ENCODE measurements around the gene TCN1. TPM values are rescaled to one million over a fixed set of nuclear protein-coding genes. Genes with fewer than 3 reads are reported as not detected.
"Not testable (repeated sequence)": the region's sequence is repeated elsewhere in the genome, so short reads cannot be mapped to it uniquely, and the experiment has no call there.

The TCN1 gene
- total and polyA plus RNA-seq, 9 donors = 0.20 to 0.38 (median 0.28) TPM; not detected in 5

DNA sequence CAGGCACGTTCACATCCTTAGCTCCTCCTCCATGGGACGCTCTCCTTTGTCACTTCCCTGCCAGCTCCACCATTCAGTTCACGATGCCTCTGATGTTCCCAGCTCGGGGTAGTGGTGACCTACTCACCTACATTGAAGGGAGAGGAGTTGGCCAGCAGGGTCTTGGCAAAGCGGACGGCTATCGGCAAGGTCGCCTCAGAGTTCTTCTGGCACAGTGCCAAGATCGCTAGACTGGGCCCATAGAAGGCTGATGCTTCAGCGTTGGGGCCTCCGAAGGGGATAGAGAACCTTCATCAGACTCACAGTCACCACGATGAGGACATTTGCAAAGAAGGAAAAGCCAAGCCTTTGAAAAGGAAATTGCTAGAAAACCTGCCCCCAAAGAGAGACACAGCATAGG is 24.0 kb downstream of the TCN1 start:
- DNase-seq = no peak
- H3K36me3 ChIP-seq (ENCODE audit: control insufficient read depth, insufficient read depth, low read length) = no peaks in the 10 kb centered on the region
- 69% methylated on average over 8 of the region's 12 CpGs for WGBS (ENCODE audit: insufficient coverage)
- no peaks in the 10 kb centered on the region for H3K4me1 ChIP-seq (ENCODE audit: control insufficient read depth, insufficient read depth, low read length)
- H3K4me3 ChIP-seq (ENCODE audit: low read length) = no peak overlapping the region
- no peak overlapping the region for H3K27ac ChIP-seq (ENCODE audit: low read length)
- H3K27me3 ChIP-seq (ENCODE audit: control insufficient read depth, insufficient read depth, low read length) = no peaks in the 10 kb centered on the region
- no peaks in the 10 kb centered on the region for H3K9me3 ChIP-seq (replicated peaks; ENCODE audit: control insufficient read depth, low read depth, low read length)

DNA sequence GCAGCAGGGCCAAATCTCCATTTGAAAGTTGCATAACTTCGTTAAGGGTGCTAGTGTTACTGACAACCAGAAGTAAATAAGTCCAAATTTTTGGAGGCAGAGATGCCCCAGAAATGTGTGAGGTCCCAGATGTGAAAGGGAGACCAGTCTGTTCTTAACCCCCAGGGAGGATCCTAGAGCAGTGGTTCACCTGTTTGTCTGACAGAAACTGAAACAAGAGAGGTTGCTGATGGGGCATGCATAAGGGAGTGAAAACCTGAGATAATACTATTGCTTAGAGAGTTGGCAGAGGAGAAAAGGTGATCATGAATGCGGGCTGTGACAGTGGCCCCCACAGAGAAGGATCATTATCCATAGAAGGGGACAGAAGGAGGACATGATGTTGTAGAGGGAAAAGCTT is 24.8 kb downstream of the TCN1 start:
- no peak overlapping the region for H3K27ac ChIP-seq (ENCODE audit: low read length)
- no peaks in the 10 kb centered on the region for H3K36me3 ChIP-seq (ENCODE audit: control insufficient read depth, insufficient read depth, low read length)
- H3K27me3 ChIP-seq (ENCODE audit: control insufficient read depth, insufficient read depth, low read length) = no peaks in the 10 kb centered on the region
- no peaks in the 10 kb centered on the region for H3K4me1 ChIP-seq (ENCODE audit: control insufficient read depth, insufficient read depth, low read length)
- no peaks in the 10 kb centered on the region for H3K9me3 ChIP-seq (replicated peaks; ENCODE audit: control insufficient read depth, low read depth, low read length)
- 88% methylated on average over 2 of the region's 2 CpGs for WGBS (ENCODE audit: insufficient coverage)
- H3K4me3 ChIP-seq (ENCODE audit: low read length) = no peak overlapping the region
- no peak for DNase-seq

DNA sequence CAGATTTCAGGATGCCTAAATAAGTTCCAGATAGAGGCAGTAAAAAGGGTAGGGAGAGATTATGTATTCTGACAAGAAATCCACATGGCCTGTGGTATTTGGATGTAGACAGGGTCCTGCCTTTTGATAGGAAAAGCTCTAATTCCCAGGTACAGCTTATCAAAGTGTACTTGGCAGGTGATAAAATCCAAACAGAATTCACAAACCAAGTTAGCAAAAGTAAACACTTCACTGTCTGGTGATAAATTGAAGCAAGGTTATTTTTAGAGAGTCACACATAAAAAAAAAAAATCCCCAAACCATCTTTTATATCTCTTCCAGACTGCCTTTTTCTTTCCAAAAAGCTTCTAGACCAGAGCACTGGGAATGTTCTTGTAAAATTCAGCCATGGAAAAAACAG is 26.7 kb downstream of the TCN1 start:
- H3K4me1 ChIP-seq (ENCODE audit: control insufficient read depth, insufficient read depth, low read length) = no peaks in the 10 kb centered on the region
- no peak overlapping the region for H3K27ac ChIP-seq (ENCODE audit: low read length)
- H3K9me3 ChIP-seq (replicated peaks; ENCODE audit: control insufficient read depth, low read depth, low read length) = no peaks in the 10 kb centered on the region
- H3K27me3 ChIP-seq (ENCODE audit: control insufficient read depth, insufficient read depth, low read length) = no peaks in the 10 kb centered on the region
- no peaks in the 10 kb centered on the region for H3K36me3 ChIP-seq (ENCODE audit: control insufficient read depth, insufficient read depth, low read length)
- no peak for DNase-seq
- H3K4me3 ChIP-seq (ENCODE audit: low read length) = no peak overlapping the region

DNA sequence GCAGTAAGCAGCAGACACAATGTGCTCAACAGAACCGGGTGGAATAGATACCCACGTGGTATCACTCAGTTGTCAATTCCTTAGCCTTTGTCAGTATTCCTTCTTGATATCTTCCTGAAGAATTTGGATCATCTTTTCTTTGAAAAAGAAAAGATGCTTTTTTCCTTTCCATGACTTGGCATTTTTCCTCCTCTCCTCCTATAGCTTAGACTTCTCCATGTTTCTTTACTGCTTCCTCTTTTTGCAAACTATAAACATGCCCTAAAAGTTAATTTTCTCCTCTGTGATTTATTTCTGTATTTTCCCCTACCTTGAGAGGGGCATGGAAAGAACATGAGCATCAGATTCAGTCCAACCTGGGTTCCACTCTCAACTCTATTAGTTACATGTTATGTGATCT is 32.7 kb downstream of the TCN1 start:
- Histone ChIP-seq H3K36me3 (ENCODE audit: control insufficient read depth, insufficient read depth, low read length) (no peaks in the 10 kb centered on the region), H3K9me3 (replicated peaks; ENCODE audit: control insufficient read depth, low read depth, low read length) (no peaks in the 10 kb centered on the region), H3K4me1 (ENCODE audit: control insufficient read depth, insufficient read depth, low read length) (no peaks in the 10 kb centered on the region), H3K27me3 (ENCODE audit: control insufficient read depth, insufficient read depth, low read length) (no peaks in the 10 kb centered on the region), H3K4me3 (ENCODE audit: low read length) (no peak overlapping the region), H3K27ac (ENCODE audit: low read length) (no peak overlapping the region)
- DNase-seq = no peak
- no CpG with 5 or more reads among the region's 2 CpGs for WGBS (ENCODE audit: insufficient coverage)

DNA sequence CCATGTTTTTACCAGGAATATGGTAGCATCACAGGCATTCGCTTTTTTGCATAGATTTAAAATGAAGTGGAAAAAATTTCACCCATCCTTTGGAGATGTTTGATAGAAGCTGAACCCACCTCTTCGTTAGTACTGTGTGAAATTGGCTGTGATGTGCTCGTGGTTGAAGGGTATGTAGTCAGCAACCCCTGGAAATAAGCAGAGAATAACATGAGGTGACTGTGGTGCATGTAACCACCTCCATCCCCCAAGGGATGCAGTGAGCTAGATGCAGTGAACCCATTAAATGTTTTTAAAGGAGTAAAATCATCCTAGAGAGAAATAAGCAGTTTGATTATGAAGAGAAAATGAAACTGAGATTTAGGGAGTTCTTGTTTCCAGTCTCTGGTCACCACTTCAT is 36.9 kb downstream of the TCN1 start:
- H3K4me3 ChIP-seq (ENCODE audit: low read length) = no peak overlapping the region
- no peaks in the 10 kb centered on the region for H3K27me3 ChIP-seq (ENCODE audit: control insufficient read depth, insufficient read depth, low read length)
- WGBS (ENCODE audit: insufficient coverage) = no CpG with 5 or more reads among the region's 3 CpGs

DNA sequence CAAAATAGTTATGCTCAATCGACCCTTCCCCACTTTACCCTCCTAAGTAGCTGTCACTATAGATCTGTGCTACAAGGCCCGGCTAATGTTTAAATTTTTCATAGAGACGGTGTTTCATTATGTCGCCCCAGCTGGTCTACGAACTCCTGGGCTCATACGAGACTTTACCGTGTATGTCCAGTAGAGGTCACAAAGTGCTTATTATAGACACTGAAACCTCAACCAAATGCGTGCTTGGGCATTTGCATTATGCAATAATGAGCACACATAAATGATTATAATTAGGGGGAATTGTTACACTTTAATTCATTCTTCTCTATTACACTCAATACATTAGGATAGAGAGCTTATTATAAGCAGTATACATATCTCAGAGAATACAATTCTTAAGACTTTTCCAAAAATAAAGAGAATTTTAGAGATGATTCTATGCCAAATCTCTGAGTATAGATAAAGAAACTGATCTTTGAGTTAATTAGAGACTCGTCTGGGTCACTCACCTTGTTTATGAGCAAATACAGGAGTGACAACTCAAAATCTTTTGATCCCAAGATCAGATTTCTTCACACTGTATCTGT is 43.2 kb downstream of the TCN1 start:
- Histone ChIP-seq H3K4me3 (ENCODE audit: low read length) (no peak overlapping the region), H3K27ac (ENCODE audit: low read length) (no peak overlapping the region), H3K27me3 (ENCODE audit: control insufficient read depth, insufficient read depth, low read length) (no peaks in the 10 kb centered on the region), H3K9me3 (replicated peaks; ENCODE audit: control insufficient read depth, low read depth, low read length) (no peaks in the 10 kb centered on the region), H3K36me3 (ENCODE audit: control insufficient read depth, insufficient read depth, low read length) (no peaks in the 10 kb centered on the region), H3K4me1 (ENCODE audit: control insufficient read depth, insufficient read depth, low read length) (no peaks in the 10 kb centered on the region)
- 16% methylated on average over 5 of the region's 9 CpGs for WGBS (ENCODE audit: insufficient coverage)
- DNase-seq = peak; percentile 52

More for the DNA sequence above, 36.9 kb downstream of the TCN1 start:
- Histone ChIP-seq H3K36me3 (ENCODE audit: control insufficient read depth, insufficient read depth, low read length) (no peaks in the 10 kb centered on the region), H3K4me1 (ENCODE audit: control insufficient read depth, insufficient read depth, low read length) (no peaks in the 10 kb centered on the region), H3K27ac (ENCODE audit: low read length) (no peak overlapping the region), H3K9me3 (replicated peaks; ENCODE audit: control insufficient read depth, low read depth, low read length) (no peaks in the 10 kb centered on the region)
- no peak for DNase-seq

DNA sequence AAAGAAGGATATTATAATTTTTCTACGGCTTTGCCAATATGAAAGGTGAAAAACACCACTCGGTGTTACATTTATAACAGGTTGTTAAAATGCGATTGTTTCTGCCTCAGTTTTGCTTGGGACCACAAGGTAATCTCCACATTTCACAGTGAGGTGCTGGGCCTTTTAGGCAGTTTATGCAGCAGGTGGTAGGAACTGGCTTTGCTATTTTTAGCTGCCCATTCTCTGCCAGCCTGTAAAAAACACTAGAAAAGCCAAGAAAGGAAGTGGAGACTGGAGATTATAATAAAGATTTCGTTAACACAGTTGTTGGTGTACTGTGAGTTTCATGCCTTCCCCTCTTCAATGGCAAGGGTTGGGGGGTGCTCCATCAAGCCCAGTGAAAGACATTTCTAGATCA is 47.7 kb downstream of the TCN1 start:
- Histone ChIP-seq H3K27me3 (ENCODE audit: control insufficient read depth, insufficient read depth, low read length) (no peaks in the 10 kb centered on the region), H3K27ac (ENCODE audit: low read length) (no peak overlapping the region), H3K4me3 (ENCODE audit: low read length) (no peak overlapping the region), H3K36me3 (ENCODE audit: control insufficient read depth, insufficient read depth, low read length) (no peaks in the 10 kb centered on the region), H3K4me1 (ENCODE audit: control insufficient read depth, insufficient read depth, low read length) (no peaks in the 10 kb centered on the region), H3K9me3 (replicated peaks; ENCODE audit: control insufficient read depth, low read depth, low read length) (no peaks in the 10 kb centered on the region)
- no peak for DNase-seq
- WGBS (ENCODE audit: insufficient coverage) = no CpG with 5 or more reads among the region's 4 CpGs

DNA sequence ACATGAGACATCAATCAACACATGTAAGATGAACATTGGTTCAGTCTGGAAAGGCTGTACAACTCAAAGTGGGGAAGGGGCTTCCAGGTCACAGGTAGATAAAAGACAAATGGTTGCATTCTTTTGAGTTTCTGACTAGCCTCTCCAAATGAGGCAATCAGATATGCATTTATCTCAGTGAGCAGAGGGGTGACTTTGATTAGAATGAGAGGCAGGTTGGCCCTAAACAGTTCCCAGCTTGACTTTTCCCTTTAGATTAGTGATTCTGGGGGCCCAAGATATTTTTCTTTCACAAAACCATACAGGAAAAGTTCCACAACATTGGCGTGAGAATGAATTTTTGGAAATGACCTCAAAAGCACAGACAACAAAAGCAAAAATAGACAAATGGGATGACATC is 49.9 kb downstream of the TCN1 start:
- H3K27ac ChIP-seq (ENCODE audit: low read length); H3K36me3 ChIP-seq (ENCODE audit: control insufficient read depth, insufficient read depth, low read length); DNase-seq; H3K27me3 ChIP-seq (ENCODE audit: control insufficient read depth, insufficient read depth, low read length); H3K4me3 ChIP-seq (ENCODE audit: low read length); H3K4me1 ChIP-seq (ENCODE audit: control insufficient read depth, insufficient read depth, low read length); H3K9me3 ChIP-seq (replicated peaks; ENCODE audit: control insufficient read depth, low read depth, low read length): not testable (repeated sequence)
- no CpG with 5 or more reads among the region's 1 CpG for WGBS (ENCODE audit: insufficient coverage)

DNA sequence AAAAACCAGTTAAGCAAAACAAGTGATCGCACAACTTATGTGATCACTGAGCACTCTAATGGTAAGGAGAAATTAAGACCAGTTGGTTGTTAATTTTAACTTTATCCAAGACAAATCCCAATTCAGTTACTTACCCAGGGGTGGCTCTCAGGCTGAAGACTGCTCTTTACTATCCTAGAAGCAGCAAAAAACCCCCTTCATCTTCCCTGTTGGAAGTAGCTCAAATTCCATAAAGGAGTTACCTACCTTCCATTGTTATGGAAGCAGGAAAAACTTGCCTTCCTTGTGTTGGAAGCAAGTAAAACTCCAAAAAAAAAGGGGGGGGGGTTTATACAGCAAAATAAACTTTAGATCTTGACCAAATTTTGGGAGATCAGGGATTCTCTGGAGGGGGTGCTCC is 50.5 kb downstream of the TCN1 start:
- WGBS (ENCODE audit: insufficient coverage) = no CpG with 5 or more reads among the region's 1 CpG
- H3K4me3 ChIP-seq (ENCODE audit: low read length) = no peak overlapping the region
- no peaks in the 10 kb centered on the region for H3K36me3 ChIP-seq (ENCODE audit: control insufficient read depth, insufficient read depth, low read length)
- no peaks in the 10 kb centered on the region for H3K4me1 ChIP-seq (ENCODE audit: control insufficient read depth, insufficient read depth, low read length)
- H3K27ac ChIP-seq (ENCODE audit: low read length) = no peak overlapping the region
- no peaks in the 10 kb centered on the region for H3K9me3 ChIP-seq (replicated peaks; ENCODE audit: control insufficient read depth, low read depth, low read length)
- no peaks in the 10 kb centered on the region for H3K27me3 ChIP-seq (ENCODE audit: control insufficient read depth, insufficient read depth, low read length)
- DNase-seq = no peak

DNA sequence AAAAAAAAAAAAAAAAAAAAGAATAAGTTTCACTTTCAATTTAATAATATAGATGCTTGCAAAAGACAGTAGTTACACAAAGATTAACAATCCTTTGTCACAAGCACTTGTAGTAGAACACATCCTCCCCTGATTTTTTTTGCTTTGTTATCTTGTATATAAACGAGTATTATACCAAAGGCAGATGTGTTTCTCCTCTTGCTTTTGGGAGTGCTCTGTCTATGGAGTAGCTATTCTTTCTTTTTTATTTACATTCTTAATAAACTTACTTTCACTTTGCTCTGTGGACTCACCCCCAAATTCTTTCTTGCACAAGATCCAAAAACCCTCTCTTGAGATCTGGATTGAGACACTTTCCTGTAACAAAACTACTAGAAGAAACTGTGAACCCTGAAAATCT is 52.3 kb downstream of the TCN1 start:
- no CpG with 5 or more reads among the region's 1 CpG for WGBS (ENCODE audit: insufficient coverage)
- Histone ChIP-seq H3K4me1 (ENCODE audit: control insufficient read depth, insufficient read depth, low read length) (peaks cover 6% of the 10 kb centered on the region), H3K27me3 (ENCODE audit: control insufficient read depth, insufficient read depth, low read length) (no peaks in the 10 kb centered on the region), H3K4me3 (ENCODE audit: low read length) (no peak overlapping the region), H3K9me3 (replicated peaks; ENCODE audit: control insufficient read depth, low read depth, low read length) (no peaks in the 10 kb centered on the region), H3K27ac (ENCODE audit: low read length) (no peak overlapping the region), H3K36me3 (ENCODE audit: control insufficient read depth, insufficient read depth, low read length) (no peaks in the 10 kb centered on the region)
- DNase-seq = no peak

DNA sequence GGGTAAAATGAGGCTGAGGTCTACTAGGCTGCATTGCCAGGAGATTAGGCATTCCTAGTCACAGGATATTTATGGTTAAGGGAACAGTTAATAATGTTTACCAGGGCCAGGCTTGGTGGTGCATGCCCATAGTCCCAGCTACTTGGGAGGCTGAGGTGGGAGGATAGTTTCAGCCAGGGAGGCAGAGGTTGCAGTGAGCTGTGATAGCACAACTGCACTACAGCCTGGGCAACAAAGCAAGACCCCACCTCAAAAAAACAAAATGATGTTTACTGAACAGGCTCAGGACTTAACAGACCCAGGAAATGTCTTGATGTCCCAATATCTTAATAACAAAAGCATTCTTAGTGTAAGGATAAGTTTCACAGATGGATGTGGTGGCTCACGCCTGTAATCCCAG is 52.9 kb downstream of the TCN1 start:
- WGBS (ENCODE audit: insufficient coverage) = no CpG with 5 or more reads among the region's 1 CpG
- H3K4me1 ChIP-seq (ENCODE audit: control insufficient read depth, insufficient read depth, low read length) = peaks cover 6% of the 10 kb centered on the region
- no peak overlapping the region for H3K27ac ChIP-seq (ENCODE audit: low read length)
- H3K36me3 ChIP-seq (ENCODE audit: control insufficient read depth, insufficient read depth, low read length) = no peaks in the 10 kb centered on the region
- no peaks in the 10 kb centered on the region for H3K9me3 ChIP-seq (replicated peaks; ENCODE audit: control insufficient read depth, low read depth, low read length)
- no peak overlapping the region for H3K4me3 ChIP-seq (ENCODE audit: low read length)
- no peaks in the 10 kb centered on the region for H3K27me3 ChIP-seq (ENCODE audit: control insufficient read depth, insufficient read depth, low read length)
- no peak for DNase-seq

Measured in muscle of leg (tissue), 11 donors.